Aorta (tissue), 5 donors: ENCODE data around the gene HDAC9. TPM values are rescaled to one million over a fixed set of nuclear protein-coding genes. Genes with fewer than 3 reads are reported as not detected.
A peak's percentile ranks its signal among the peaks of the same experiment; 100 is the strongest.

Experiments
- ATAC-seq: fragments of 200-7000 bp; cut with Tn5 transposase; one replicate; pipeline ENCODE4 v1.9.1; 2022; ENCODE audit warnings: moderate library complexity; ENCODE audit not compliant: low FRiP score
- DNase-seq, 2 donors: peaks; one replicate each; pipeline ENCODE4 v3.0.0-alpha.2; 2020
- H3K27ac ChIP-seq, 2 donors: one replicate each; pipeline ENCODE4 v1.5.1; 2013; ENCODE audit warnings: low read length in 2 of 2, mild to moderate bottlenecking in 2 of 2, moderate library complexity in 2 of 2, control low read depth in 1 of 2, inconsistent platforms in 1 of 2, low read depth in 1 of 2
- H3K27me3 ChIP-seq, 2 donors: one replicate each; pipeline ENCODE4 v1.6.1; 2013; ENCODE audit warnings: control low read depth in 1 of 2, low read length in 1 of 2, mild to moderate bottlenecking in 1 of 2, moderate library complexity in 1 of 2; ENCODE audit not compliant: insufficient read depth in 2 of 2, control insufficient read depth in 1 of 2
- H3K36me3 ChIP-seq, 2 donors: one replicate each; pipeline ENCODE4 v1.6.1; 2013; ENCODE audit warnings: control low read depth in 1 of 2, low read length in 1 of 2, mild to moderate bottlenecking in 1 of 2; ENCODE audit not compliant: insufficient read depth in 2 of 2, control insufficient read depth in 1 of 2
- H3K4me1 ChIP-seq, 2 donors: one replicate each; pipeline ENCODE4 v1.6.1; 2013; ENCODE audit warnings: low read length in 2 of 2, control low read depth in 1 of 2, mild to moderate bottlenecking in 1 of 2, moderate library complexity in 1 of 2; ENCODE audit not compliant: insufficient read depth in 2 of 2, control insufficient read depth in 1 of 2
- H3K4me3 ChIP-seq, 2 donors: one replicate each; pipeline ENCODE4 v1.5.1; 2013; ENCODE audit warnings: low read length in 2 of 2, control low read depth in 1 of 2, mild to moderate bottlenecking in 1 of 2
- H3K9me3 ChIP-seq: one replicate; pipeline ENCODE4 v1.6.1; 2013; ENCODE audit warnings: mild to moderate bottlenecking, low read length; ENCODE audit not compliant: control insufficient read depth
- WGBS, 2 donors: extraction: QIAGEN DNeasy Blood & Tissue Kit; methylation state at CpG; one replicate each; pipeline ENCODE4 v1.1.7; 2013; 5-methylcytosine and 5-hydroxymethylcytosine counted together
- intact Hi-C, 2 donors: fragments of 100-400 bp; cut with DNase I; formaldehyde crosslinking; loops; one replicate each; pipeline versions ENCODE4 v1.14.2 to v1.15.0; 2022
- polyA plus RNA-seq, 2 donors: library from polyadenylated mRNA; stranded (reverse); fragments of 200-250 nt; gene quantifications; one replicate each; pipeline ENCODE4 v1.2.3, GENCODE V29; 2013
- total RNA-seq, 2 donors: library from RNA; stranded (reverse); fragmentation: NEBNext Ultra II Directional; extraction: Animal tissue kit (Norgen Biotek cat#: 25700); gene quantifications; one replicate each; pipeline ENCODE4 v1.2.1, GENCODE V29; 2021
- donor health status: healthy with polysubstance abuse.
- donor health status: Bipolar disorder and iron deficiency.
- donor health status: DM: no; HTN: no; CAD: no.
- donor health status: DM: no; HTN: no; CAD: no.
- donor health status: DM: yes; HTN: yes; CAD: no.

Gene HDAC9
- total and polyA plus RNA-seq, 4 donors, result 9.1 to 122 (median 31.2) TPM

- intact Hi-C loops, result no loop called here
- DNase-seq (peak in 1 of 2 donors; percentile 43), ATAC-seq (peak; percentile 41)
- H3K27me3 ChIP-seq, result peaks cover 0 to under 1% of the 10 kb centered on the region in 2 donors
- no peaks in the 10 kb centered on the region for H3K9me3 ChIP-seq
- no peaks in the 10 kb centered on the region for H3K36me3 ChIP-seq
- peak overlapping the region; percentile 14 to 94 for H3K4me3 ChIP-seq
- WGBS, 2 donors, result 8 to 9% methylated on average over 13 of the region's 13 CpGs
- peaks cover 2% of the 10 kb centered on the region in 2 donors for H3K4me1 ChIP-seq
- peak overlapping the region; percentile 68 to 99 for H3K27ac ChIP-seq
Measured at GRCh38 chr7:18792871-18793595, 297.5 kb downstream of the HDAC9 start.

DNA sequence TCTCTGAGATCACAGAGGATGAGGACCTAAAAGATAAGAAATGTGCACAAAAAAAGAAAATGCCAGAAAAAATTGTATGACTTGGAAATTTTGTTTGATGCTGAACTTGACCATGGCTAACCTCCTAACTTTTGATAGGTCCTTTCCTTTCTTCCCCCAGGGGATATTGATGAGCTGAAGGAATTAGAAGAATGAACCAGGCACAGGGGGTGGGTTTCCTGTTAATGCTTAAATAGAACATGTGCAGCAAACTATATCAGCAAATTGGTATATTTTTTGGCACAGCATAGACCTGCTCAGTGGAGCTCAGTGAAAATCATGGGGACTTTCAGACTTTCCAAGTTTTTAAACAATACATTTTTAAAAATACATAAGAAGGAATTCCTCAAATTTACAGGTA lies 300.7 kb downstream of the HDAC9 start:
- H3K36me3 ChIP-seq, result no peaks in the 10 kb centered on the region

DNA sequence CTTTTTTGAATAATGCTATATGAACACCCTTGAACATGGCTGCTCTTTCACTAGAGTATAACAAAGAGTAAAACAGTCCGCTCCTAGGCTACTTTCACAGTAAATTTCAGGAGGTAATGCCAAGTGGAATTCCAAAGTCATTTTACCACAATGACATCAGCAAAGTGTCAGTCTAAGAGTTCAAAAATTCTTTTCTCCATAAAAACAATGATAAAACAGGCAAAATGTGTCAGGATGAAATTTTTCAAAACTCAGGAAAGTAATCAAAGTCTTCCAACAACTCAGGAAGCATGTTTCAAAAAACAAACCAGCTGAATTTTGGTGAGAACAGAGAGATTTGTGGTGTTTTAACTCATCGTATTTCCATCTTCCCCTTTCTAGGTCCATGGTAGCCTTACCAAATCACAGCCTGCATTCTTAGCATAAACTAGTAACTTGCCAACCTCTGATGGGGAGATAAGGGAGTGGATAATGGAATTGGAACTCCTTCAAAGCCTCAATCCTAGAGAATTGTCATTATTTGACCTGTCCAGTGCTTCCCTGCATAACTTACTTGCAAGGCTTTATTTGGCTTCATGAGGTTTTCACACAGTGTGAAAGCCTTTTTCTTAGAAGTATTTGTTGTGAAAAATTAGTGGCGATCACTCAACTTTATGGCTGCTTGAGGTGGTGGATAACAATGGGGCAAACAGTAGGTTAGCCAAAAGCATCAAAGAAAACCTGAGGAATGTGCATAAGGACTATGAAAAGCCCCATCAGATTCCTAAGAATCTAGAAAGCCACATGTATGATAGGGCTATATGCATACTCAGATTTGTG lies 302.7 kb downstream of the HDAC9 start:
- DNase-seq (no peak), ATAC-seq (no peak)
- no peak overlapping the region for H3K27ac ChIP-seq
- intact Hi-C loops, result no loop called here
- H3K9me3 ChIP-seq, result no peaks in the 10 kb centered on the region
- no peaks in the 10 kb centered on the region for H3K36me3 ChIP-seq
- H3K4me1 ChIP-seq, result peaks cover 0 to 2% of the 10 kb centered on the region in 2 donors
- no peak overlapping the region for H3K4me3 ChIP-seq
- WGBS, 2 donors, result 68 to 73% methylated on average over 3 of the region's 3 CpGs
- no peaks in the 10 kb centered on the region for H3K27me3 ChIP-seq

More for the DNA sequence above, 300.7 kb downstream of the HDAC9 start:
- Histone ChIP-seq H3K9me3 (no peaks in the 10 kb centered on the region), H3K4me1 (peaks cover 2% of the 10 kb centered on the region in 2 donors), H3K27me3 (no peaks in the 10 kb centered on the region), H3K27ac (no peak overlapping the region), H3K4me3 (no peak overlapping the region)
- no peak for DNase-seq
- intact Hi-C loops, result no loop called here
- ATAC-seq, result no peak

DNA sequence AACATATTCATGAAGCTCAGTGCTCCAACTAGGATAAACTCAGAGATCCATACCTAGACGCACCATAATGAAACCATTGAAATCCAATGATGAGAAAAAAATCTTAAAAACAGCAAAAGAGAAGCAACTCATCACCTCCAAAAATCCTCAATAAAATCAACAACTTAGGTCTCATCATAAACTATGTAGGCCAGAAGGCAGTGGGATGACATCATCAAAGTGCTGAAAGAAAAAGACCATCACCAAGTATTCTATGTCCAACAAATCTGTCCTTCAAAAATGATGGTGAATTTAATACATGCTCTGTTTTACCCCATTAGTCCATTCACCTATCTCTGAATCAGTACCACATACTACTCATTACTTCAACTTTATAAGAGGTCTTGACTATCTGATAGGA lies 304.4 kb downstream of the HDAC9 start:
- no peak for ATAC-seq
- Histone ChIP-seq H3K9me3 (no peaks in the 10 kb centered on the region), H3K4me1 (peaks cover 0 to 2% of the 10 kb centered on the region in 2 donors), H3K36me3 (peaks cover 0 to 2% of the 10 kb centered on the region in 2 donors), H3K27ac (no peak overlapping the region), H3K27me3 (no peaks in the 10 kb centered on the region), H3K4me3 (no peak overlapping the region)
- 95 to 100% methylated on average over 1 of the region's 1 CpG for WGBS, 2 donors
- intact Hi-C loops, result no loop called here
- no peak for DNase-seq

GRCh38 chr7:18803923-18804322 lies 308.4 kb downstream of the HDAC9 start:
- Histone ChIP-seq H3K27me3 (no peaks in the 10 kb centered on the region), H3K9me3 (no peaks in the 10 kb centered on the region), H3K4me3 (no peak overlapping the region), H3K27ac (no peak overlapping the region), H3K36me3 (peaks cover 0 to 2% of the 10 kb centered on the region in 2 donors), H3K4me1 (no peaks in the 10 kb centered on the region)
- 90 to 96% methylated on average over 1 of the region's 1 CpG for WGBS, 2 donors
- intact Hi-C loops, result no loop called here
- no peak for ATAC-seq
- DNase-seq, result no peak

DNA sequence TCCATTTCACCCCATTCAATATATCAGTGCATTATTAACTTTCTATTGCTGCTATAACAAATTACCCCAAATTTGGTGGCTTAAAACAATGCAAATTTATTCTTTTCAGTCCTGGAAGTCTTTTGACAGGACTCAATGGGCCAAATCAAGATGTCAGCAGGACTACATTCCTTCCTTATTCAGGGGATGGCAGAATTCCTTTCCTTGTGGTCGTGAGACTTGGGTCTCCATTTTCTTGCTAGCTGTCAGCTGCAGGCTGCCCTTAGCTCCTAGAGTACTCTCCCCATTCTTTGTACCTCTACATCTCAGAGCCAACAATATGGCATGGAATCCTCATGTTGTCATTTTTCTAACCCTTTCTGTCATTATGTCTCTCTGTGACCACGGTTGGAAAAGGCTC lies 310.6 kb downstream of the HDAC9 start:
- 71 to 84% methylated on average over 2 of the region's 2 CpGs for WGBS, 2 donors

GRCh38 chr7:18808026-18808425 lies 312.5 kb downstream of the HDAC9 start:
- H3K36me3 ChIP-seq, result peaks cover 0 to 2% of the 10 kb centered on the region in 2 donors
- no peak overlapping the region for H3K27ac ChIP-seq
- H3K9me3 ChIP-seq, result no peaks in the 10 kb centered on the region
- no peak overlapping the region for H3K4me3 ChIP-seq
- no peak for DNase-seq
- no peaks in the 10 kb centered on the region for H3K27me3 ChIP-seq
- H3K4me1 ChIP-seq, result no peaks in the 10 kb centered on the region
- no peak for ATAC-seq
- 90 to 93% methylated on average over 3 of the region's 3 CpGs for WGBS, 2 donors
- intact Hi-C loops, result no loop called here

More for the DNA sequence above, 310.6 kb downstream of the HDAC9 start:
- peaks cover 0 to 2% of the 10 kb centered on the region in 2 donors for H3K36me3 ChIP-seq
- no peaks in the 10 kb centered on the region for H3K27me3 ChIP-seq
- H3K4me1 ChIP-seq, result no peaks in the 10 kb centered on the region
- no peak overlapping the region for H3K27ac ChIP-seq
- no peak overlapping the region for H3K4me3 ChIP-seq
- no peaks in the 10 kb centered on the region for H3K9me3 ChIP-seq
- DNase-seq (no peak), ATAC-seq (no peak)
- intact Hi-C loops, result no loop called here

DNA sequence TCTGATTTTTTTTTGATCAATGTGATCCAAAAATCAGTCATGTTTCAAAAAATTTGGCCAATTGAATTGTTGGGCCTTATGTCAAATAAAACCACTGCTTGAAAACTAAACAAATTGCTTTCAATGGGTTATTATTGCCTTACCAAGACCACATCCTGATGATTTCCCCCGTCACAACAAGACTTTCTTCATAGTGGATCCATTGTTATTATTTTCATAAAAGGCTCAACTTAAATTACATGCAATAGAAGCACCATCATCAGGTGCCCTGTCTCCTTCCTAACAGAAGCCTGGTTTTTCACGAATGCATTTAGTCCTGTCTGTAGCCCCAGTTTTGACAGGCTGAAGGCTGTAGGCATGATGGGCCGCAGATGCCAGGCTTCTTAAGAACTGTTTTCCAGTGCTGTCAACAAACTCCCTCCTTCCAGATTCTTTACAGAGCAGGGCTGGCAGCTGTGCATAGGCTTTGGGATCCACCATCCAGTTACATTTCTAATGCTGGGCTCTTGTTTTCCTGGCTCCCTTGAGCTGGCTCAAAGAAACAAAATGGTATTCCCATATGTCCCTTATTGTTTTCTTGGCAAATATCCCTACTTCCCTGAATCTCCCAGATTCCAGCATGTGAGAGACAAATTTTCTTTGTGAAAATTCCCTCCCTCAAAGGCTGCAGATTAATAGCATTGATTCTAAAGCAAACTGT lies 319.9 kb downstream of the HDAC9 start:
- 71 to 74% methylated on average over 3 of the region's 3 CpGs for WGBS, 2 donors
- ATAC-seq (no peak), DNase-seq (no peak)
- Histone ChIP-seq H3K9me3 (no peaks in the 10 kb centered on the region), H3K36me3 (no peaks in the 10 kb centered on the region), H3K27ac (no peak overlapping the region), H3K27me3 (no peaks in the 10 kb centered on the region), H3K4me1 (no peaks in the 10 kb centered on the region), H3K4me3 (no peak overlapping the region)
- intact Hi-C loops, result no loop called here
